GM19351 (cell line): ENCODE data around the gene PARD3.

Experiments used
- ATAC-seq: cut with Tn5 transposase; IDR thresholded peaks from one replicate; pipeline ENCODE4 v1.9.1; 2021; ENCODE audit warnings: mild to moderate bottlenecking, moderate library complexity; ENCODE audit not compliant: unreplicated experiment

PARD3 gene

DNA sequence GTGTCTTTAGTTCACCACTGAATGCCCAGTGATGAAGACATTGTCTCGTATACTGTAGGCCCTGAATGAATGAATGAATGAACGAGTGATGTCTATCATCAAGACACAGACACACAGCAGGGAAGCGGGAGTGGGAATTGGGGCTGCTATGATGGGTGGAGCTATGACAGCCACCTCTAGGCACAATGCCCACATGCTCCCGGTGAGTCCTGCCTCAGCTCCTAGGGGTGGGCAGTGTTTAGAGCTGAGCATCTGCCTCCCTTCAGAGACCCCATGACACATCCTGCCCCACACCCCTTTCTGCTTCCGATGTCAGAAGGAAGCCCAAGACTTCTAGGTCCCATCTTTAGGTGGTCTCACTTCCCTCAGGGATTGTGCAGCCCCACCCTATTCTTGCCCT, 714.1 kb downstream of the PARD3 start:
- no peak for ATAC-seq

DNA sequence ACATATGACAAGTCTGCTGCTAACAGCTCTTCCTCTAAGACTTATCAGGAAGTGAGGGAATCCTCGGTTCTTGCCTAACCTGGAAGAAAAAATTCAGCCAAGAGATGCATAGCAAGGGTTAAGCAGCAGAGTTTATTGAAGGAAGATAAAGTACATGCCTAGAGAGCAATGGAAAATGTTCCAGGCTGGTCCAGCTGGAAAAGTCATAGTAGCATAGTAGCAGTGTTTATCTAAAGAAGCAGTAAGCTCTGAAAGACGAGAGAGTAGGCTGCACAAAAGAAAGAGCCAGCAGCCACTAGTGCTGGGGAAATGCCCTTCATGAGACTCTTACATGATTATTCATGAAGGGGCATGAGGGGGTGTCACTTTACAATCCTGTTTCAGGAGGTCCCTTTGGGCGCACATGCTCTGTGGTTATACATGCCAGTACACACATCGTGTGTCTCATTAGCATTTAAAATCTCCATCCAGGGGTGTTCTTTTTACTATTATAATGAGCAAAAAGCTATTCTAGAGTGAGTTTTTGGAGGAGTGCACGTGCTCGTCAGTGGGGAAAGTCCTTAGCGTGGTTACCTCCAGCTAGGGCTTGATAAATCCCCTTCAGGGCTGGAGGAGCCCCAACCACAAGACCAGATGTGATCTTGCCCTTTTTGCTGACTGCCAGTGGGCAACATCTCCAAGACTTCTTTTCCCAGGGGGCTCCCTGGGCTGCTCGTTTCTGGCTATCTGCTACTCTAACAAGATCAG, 716.1 kb downstream of the PARD3 start:
- no peak for ATAC-seq

DNA sequence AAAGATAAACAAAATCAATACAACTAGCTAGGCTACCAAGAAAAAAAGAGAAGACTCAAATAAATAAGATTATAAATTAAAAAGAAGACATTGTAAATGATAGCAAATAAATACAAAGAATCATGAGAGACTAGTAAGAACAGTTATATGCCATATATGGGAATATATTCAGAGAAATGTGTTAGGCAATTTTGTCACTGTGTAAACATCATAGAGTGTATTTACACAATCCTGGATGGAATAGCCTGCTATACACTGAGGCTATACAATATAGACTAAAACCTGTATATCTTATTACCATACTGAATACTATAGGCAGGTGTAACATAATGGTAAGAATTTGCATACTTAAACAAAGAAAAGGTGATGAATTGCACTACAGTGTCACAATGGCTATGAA, 717.4 kb downstream of the PARD3 start:
- no peak for ATAC-seq

DNA sequence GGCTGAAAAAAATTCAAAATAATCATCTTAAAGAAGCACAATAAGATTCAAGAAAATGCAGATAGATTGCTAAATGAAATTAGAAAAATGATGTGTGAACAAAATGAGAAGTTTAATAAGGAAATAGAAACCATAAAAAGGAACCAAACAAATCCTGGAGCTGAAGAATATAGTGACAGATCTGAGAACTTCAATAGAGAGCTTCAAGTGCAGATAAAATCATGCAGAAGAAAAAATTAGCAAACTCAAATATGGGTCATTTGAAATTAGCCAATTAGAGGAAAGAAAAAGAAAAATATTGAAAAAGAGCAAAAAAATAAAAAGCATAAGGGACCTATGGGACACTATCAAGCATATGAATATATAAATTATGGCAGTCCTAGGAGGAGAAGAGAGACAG, 720.1 kb downstream of the PARD3 start:
- ATAC-seq = no peak

DNA sequence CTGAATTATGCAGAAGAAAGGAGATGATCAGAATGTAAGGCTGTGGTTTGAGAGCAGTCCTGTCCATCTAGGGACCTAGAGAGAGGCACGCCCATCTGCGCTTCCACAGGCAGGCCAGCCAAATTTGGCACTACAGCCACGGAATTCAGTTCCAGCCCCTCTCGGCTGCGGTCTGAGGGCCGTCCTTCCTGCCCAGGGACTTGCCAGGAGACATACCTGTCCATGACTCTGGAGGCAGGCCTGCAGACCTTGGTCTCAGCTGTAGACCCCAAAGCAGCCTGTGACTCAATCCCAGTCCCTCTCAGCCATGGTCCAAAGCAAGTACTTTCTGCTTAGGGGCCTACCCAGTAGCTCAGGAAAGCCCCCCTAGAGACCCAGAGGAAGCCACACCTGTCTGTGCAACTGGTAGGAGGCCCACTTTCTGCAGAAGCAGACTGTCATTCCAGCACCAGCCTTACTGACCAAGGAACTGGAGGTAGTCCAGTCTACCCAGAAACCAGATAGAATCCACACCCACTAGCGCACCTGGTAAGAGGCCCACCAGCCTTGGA, 720.9 kb downstream of the PARD3 start:
- no peak for ATAC-seq

DNA sequence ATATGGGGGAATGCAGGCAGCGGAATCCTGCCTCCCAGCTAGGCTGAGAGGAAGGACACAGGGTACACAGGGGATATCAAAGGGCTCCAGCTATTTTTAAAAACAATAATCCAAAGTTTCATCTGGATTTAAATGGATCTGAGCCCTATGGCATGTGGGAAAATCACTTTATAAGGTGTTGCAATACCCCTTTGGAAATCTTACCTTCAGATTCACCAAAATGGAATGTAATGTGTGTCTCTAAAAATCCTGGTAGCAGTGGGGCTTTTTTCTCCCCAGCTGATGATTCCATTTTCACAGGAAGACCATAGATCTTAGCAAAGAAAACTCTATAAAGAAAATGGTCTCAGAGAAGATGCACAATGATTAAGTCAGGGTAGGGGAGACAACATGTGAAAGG, 722.2 kb downstream of the PARD3 start:
- no peak for ATAC-seq

DNA sequence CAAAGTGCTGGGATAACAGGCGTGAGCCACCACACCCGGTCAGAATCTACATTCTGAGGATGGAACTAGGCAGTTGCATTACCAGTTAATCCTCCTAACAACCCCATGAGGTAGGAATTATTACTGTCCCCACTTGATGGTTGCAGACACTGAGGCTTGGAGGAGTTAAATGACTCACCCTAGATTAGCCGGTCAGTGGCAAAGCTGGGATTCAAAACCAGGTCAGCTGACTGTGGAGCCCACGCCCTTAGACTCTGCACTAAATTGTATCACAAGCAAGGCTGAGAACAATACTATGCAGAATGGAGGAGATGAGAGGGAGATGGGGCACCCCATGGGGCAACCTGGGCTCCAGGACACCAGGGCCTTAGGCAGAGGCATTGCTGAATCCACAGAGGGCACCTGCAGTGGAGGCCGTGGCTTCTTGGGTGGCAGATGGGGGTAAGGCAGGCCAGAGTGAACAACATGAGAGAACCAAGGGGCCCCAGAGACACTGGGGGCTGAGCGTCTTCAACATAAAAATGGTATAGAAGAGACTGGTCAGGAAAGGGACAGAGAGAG, 723.4 kb downstream of the PARD3 start:
- no peak for ATAC-seq

DNA sequence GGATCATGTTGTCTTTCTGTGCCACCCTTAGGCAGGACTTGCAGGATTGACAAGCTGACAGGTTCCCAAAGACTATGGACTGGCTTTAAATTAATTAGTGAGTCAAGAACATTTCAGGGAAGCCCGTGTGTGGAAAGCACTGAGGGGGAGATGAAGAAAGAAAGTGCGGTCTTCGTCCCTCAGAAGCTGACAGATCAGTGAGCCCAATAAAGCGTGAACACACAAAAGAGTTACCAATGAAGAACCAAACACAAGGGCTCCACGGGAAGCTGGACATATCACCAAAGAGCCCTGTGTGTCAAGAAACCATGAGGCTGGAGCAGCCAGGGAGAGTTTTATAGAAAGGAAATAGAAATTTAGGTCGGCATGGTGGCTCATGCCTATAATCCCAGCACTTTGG, 725.8 kb downstream of the PARD3 start:
- ATAC-seq = no peak

DNA sequence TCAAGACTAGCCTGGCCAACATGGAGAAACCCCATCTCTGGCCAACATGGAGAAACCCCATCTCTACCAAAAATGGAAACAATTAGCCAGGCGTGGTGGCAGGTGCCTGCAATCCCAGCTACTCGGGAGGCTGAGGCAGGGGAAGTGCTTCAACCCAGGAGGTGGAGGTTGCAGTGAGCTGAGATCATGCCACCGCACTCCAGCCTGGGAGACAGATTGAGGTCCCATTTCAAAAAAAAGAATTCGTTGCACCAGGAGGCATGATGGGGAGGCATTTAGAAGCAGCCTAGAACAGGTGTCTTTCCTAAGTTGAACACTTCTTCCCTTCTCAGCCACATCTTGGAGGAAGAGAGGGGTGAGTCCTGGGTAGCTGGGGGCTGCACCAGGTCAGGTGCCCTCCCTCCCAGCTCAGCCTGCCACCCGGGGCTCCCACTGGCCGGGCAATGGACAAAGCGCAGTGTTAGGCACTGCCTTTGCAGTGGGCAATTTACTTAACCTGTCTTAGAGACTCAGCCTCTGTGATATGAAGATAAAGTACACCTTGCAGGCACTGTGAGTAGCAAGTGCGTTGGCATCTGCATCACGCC, 726.8 kb downstream of the PARD3 start:
- ATAC-seq = no peak

DNA sequence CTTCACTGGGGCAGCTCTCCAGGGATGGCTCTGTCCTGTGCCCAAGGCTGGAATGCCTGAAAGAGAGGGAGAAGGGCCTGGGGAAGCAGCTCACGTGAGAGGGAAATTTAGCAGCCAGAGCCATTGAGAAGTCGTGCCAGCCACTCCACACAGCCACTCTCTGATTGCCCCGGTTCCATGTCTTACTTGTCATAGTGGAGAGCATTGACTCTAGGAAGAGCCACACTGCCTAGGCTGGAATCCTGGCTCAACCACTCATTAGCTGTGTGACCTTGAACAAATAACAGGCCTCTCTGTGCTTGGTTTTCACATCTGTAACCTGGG, 728.0 kb downstream of the PARD3 start:
- no peak for ATAC-seq

DNA sequence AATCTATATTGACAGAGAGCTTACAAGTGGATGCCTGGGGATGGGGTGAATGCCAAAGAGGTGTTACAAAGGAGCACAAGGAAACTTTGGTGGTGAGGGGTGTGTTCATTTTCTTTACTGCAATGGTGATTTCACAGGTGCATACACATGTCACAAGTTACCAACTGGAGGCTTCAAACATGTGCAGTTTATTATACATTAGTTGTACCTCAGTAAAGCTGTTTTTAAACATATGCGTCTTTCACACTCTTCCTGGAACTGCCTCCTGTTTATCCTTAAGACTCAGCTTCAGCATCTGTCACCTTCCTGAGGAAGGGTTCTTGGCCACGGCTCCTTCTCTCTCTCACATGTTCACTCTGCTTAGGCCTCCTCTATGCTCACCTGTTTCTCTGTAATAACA, 731.5 kb downstream of the PARD3 start:
- no peak for ATAC-seq

DNA sequence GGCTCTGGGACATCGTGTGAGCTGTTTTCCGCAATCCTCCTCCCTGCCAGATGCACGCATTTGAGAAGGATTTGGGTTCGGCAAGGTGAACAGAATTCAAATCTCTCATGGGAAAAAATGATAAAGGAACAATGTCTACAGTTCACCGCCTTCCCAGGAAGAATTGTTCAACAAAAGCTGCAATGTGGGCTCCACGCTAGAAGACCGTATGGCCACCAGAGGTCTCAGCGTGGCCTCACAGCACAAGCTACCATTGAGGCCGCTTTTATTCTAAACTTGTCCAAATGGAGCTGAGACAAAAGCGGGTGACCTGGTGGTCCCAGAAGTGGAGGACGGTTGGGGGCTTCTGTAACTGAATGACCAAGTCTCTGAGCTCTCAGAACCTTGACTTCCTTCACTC, 733.1 kb downstream of the PARD3 start:
- no peak for ATAC-seq

DNA sequence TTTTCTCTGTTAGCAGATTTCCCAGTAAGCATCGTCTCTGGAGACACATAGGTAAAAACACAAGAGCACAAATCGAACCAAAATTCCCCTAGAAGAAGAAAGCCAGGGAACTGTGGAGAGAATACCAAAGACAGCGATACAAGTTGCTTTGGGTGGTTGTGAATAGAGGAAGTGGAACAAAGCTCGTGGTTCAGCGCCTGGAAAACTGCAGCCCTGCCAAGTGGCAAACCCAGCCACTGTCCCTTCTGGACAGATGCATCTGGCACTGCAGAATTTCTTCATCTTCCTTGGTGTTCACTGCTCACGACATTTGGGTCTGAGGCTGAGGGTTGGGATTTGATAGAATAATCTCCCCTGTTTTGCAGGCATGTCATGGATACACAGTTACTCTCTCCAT, 733.8 kb downstream of the PARD3 start:
- ATAC-seq = no peak

DNA sequence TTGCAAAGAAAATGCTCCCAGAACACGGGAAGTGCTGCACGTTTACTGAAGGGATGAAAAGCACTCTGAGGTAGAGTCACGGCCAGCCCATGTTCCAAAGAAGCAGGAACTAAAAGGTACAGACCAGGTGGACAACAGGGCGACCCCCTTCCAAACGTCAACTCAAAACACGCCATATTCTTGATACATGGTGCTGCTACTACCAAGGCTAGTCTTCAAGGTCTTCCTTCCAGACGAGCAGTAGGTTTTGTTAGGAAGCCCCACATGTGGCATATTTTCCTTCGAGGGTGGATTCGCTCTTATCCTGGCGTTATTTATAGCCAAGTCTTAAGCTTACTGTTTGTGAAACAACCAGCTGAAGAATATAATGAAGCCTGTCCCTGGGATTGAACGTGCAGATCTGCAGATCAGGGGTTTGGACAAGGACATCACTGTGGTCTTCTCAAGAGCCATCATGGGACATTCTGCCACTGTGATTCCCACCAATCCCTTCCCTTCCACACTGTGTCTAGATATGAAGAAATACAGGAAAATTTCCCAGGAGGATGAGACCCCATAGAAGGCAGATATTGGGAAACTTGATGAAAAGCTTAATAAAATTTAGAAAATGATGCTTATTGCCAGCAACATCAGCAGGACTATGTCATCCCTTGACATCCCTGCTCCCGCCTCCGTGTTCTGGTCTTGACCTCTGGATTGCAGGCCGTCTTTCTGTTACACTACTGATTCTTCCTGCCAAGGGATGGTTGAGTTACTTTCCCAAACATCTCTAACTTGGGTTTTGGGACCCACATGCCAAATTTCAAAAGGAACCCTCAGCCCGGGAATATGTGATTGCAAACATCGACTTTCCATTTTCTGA, 734.4 kb downstream of the PARD3 start:
- no peak for ATAC-seq

DNA sequence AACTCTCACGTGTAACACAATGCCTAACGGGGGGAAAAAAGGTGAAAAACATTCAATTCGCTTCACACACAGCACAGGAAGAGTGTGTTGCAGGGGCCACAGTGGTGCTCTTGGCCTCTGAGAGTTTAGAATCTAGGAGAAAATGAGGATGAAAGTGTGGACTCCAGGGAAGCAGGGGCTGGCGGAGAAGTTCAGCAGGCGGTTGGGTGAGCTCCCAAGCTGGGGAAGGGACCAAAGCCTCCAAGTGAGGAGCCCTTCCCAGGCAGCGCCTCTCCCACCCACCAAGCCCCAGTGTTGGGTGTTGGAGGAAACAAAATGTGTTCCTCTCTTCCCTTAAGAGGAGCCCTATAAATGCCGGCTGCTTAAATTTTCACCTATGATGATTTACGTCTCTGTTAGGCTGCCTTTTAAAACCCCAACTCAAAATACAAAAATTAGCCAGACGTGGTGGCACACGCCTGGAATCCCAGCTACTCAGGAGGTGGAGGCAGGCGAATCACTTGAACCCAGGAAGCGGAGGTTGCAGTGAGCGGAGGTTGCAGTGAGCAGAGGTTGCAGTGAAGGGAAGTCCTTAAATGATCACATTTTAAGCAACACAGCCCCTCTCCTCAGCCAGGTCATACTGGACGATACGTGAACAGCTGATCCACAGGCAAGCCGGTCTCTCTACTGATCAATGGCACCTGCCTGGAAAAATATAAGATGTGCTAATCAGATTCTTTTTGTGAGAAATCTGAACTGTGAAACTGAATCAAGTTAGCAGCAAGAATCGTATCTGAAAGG, 735.2 kb downstream of the PARD3 start:
- no peak for ATAC-seq

DNA sequence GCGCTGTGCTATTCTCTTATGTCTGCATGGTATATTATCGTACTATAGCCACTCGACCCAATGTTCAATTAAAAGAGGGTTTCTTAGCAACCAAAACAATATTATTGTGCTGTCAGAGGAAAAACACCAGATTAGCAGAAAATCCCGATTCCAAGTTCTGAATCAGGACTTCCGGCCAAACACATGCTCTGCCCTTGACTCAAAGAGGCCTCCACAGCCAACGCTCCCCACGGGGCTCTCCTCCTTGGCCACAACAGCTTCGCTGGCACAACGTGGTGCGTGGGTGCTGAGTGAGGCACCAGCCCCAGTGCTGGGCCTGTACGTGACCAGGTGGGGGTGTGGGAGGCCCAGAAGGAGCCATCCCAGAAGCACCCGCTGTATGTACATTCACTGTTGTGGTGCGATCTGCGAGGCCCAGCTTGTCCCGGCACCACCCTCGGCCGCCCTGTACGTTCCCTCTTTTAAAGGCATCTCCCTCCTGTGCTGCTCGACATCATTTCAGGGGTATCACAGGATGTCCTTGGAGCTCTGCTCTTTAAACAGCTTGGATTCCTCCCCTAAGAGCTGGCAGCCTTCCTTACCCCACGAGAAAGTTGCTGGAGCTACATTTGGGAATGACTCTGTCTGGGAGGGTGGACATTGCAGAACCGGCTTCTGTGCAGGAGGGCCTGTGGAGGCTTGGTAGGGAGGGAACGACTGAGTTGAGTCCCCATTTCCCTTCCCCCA, 736.2 kb downstream of the PARD3 start:
- ATAC-seq = no peak

DNA sequence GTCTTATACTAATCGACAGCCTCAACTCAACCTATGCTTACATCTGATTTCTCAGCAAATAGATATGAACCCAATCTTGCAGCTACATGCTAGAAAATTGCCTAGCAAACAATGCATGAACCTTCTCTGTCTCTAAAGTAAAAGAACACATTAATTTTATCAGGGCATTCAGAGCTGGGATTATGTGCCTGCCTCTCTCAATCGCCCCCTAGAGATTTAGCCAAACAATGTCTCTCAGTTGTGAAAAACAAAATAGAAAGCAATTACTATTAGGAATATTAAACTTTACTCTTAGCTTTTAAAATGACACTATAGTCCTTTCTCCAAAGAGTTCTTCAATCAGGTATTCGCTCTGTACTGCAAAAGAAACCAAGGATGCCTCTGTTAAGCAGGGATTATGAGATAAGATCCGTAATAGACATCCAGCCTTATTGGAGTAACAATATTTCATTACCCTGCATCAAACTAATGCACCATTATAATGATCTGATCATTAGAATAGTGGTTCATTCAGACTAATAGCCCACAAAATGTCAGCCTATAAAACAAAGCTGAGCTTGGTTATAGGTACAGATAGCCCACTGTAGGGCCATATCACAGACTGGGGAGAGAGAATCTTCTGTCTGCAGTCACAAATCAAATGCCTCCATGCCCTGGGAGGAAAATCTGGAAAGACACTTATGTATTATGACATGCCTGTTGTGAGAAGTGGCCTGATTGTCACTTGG, 736.9 kb downstream of the PARD3 start:
- no peak for ATAC-seq

DNA sequence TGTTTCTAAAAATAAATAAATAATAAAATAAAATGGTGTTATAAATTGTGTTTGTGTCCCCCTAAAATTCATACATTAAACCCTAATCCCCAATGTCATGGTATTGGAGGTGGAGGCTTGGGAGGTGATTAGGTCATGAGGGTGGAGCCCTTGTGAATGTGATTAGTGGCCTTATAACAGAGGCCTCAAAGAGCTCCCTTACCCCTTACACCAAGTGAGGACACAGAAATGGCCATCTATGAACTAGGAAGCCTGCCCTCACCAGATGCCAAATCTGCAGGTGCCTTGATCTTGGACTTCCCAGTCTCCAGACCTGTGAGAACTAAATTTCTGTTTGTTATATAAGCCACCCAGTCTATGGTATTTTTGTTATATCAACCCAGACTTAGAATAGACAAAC, 738.7 kb downstream of the PARD3 start:
- ATAC-seq = no peak

DNA sequence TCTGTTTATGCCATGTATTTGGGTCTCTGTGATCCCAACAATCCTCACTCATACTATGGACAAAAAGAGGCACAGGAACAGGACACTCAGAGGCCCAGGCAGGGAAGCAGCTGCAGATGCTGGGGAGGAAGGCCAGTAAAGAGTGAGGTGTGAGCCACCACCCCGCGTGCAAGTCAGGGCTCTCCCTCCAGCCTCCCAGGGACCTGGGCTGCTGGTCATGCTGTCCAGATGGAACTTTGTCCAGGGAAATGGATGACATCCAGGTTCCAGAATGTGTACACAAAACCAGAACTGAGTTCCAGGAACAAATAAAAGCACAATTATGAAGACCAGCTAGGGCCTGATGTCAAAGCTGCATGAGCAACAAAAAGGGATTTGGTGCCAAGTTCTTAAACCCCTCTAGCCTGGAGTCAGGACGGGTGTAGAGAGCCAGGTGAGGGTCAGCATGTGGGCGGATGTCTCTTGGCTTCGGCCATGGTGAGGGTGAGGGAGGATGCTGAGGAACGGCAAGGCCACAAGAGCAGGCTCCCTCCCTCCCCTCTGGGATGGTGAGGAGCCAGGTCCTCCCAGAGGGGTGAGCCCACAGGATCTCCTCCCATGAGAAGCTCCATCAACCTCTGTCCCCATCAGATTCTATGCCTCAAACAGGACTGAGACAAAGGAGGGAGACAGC, 739.7 kb downstream of the PARD3 start:
- no peak for ATAC-seq
